HEK293 (cell line): ENCODE data around the gene AQP1.
A peak's percentile ranks its signal among the peaks of the same experiment; 100 is the strongest.

Source experiments
- CTCF ChIA-PET: fragments of 350-600 bp; formaldehyde crosslinking; extraction: SDS; loops from one replicate; lab custom pipeline; 2021; ENCODE audit warnings: antibody characterized with exemption; lab: Yijun Ruan, JAX
- POLR2A ChIA-PET: fragments of 300-600 bp; formaldehyde crosslinking; extraction: SDS; loops from one replicate; lab custom pipeline; 2020; ENCODE audit warnings: antibody characterized with exemption, inconsistent platforms; lab: Yijun Ruan, JAX
- H3K27ac ChIP-seq: fragments of 200-500 bp; sonication (Bioruptor generic); 2 replicates; pipeline ENCODE4 v1.5.1; 2014; ENCODE audit warnings: low read depth, low read length, control low read depth, inconsistent platforms; ENCODE audit errors: extremely low read depth
- H3K36me3 ChIP-seq, 2 experiments: fragments of 200-500 bp in 1 of 2; sonication (Bioruptor generic) in 1 of 2; 1 replicate in 1 of 2; 2 replicates in 1 of 2; pipeline ENCODE4 v1.5.1; 2014 to 2017; ENCODE audit warnings: inconsistent platforms in 2 of 2, low read length in 2 of 2; ENCODE audit not compliant: control insufficient read depth in 2 of 2, insufficient read depth in 1 of 2
- H3K4me1 ChIP-seq: fragments of 200-500 bp; sonication (Bioruptor generic); 2 replicates; pipeline ENCODE4 v1.5.1; 2014; ENCODE audit warnings: mild to moderate bottlenecking, low read length, inconsistent platforms; ENCODE audit not compliant: control insufficient read depth, insufficient read depth
- H3K4me3 ChIP-seq: 2 replicates; pipeline ENCODE4 v1.5.1; 2011; ENCODE audit warnings: low read depth, mild to moderate bottlenecking, control low read depth, low read length, moderate library complexity
- H3K9me3 ChIP-seq: fragments of 200-500 bp; sonication (Bioruptor generic); 2 replicates; pipeline ENCODE4 v1.5.1; 2014; ENCODE audit warnings: low read depth, low read length, inconsistent platforms; ENCODE audit not compliant: control insufficient read depth, insufficient read depth
- ELK4 ChIP-seq: IDR thresholded peaks from 2 replicates; pipeline ENCODE4 v1.6.1; 2011; ENCODE audit warnings: mild to moderate bottlenecking, low read depth, low read length, borderline replicate concordance
- HOXA7 ChIP-seq: sonication (generic); formaldehyde crosslinking; IDR thresholded peaks from 2 replicates; pipeline ENCODE4 v1.8.1; 2022; ENCODE audit warnings: missing genetic modification reagents, borderline replicate concordance
- MYNN ChIP-seq: fragments of 450-650 bp; formaldehyde crosslinking; IDR thresholded peaks from 2 replicates; pipeline ENCODE4 v1.5.1; 2016; ENCODE audit warnings: missing biosample characterization, missing genetic modification characterization, borderline replicate concordance
- SALL2 ChIP-seq: fragments of 450-650 bp; formaldehyde crosslinking; IDR thresholded peaks from 2 replicates; pipeline ENCODE4 v1.5.0; 2017; ENCODE audit warnings: missing biosample characterization, mild to moderate bottlenecking, missing genetic modification characterization, borderline replicate concordance
- TSHZ1 ChIP-seq: fragments of 450-650 bp; formaldehyde crosslinking; IDR thresholded peaks from 2 replicates; pipeline ENCODE4 v1.5.1; 2016; ENCODE audit warnings: missing biosample characterization, missing genetic modification characterization, borderline replicate concordance
- ZFHX2 ChIP-seq: fragments of 450-650 bp; formaldehyde crosslinking; conservative IDR thresholded peaks from 2 replicates; pipeline ENCODE4 v1.5.1; 2016; ENCODE audit warnings: missing biosample characterization, missing genetic modification characterization
- ZNF202 ChIP-seq: fragments of 450-650 bp; formaldehyde crosslinking; IDR thresholded peaks from 2 replicates; pipeline ENCODE4 v1.5.1; 2016; ENCODE audit warnings: missing biosample characterization, missing genetic modification characterization, borderline replicate concordance
- ZNF239 ChIP-seq: fragments of 450-650 bp; formaldehyde crosslinking; IDR thresholded peaks from 2 replicates; pipeline ENCODE4 v1.5.1; 2016; ENCODE audit warnings: missing biosample characterization, missing genetic modification characterization
- ZNF248 ChIP-seq: fragments of 450-650 bp; formaldehyde crosslinking; IDR thresholded peaks from 2 replicates; pipeline ENCODE4 v1.5.1; 2017; ENCODE audit warnings: missing biosample characterization, missing genetic modification characterization
- ZNF341 ChIP-seq: fragments of 450-650 bp; formaldehyde crosslinking; IDR thresholded peaks from 2 replicates; pipeline ENCODE4; 2016; ENCODE audit warnings: low read depth, missing biosample characterization, missing genetic modification characterization
- ZNF530 ChIP-seq: fragments of 450-650 bp; formaldehyde crosslinking; IDR thresholded peaks from 2 replicates; pipeline ENCODE4 v1.5.1; 2016; ENCODE audit warnings: low read depth, missing biosample characterization, missing genetic modification characterization
- ZNF560 ChIP-seq: fragments of 450-650 bp; formaldehyde crosslinking; IDR thresholded peaks from 2 replicates; pipeline ENCODE4 v1.5.1; 2017; ENCODE audit warnings: missing biosample characterization, missing genetic modification characterization, borderline replicate concordance
- ZNF596 ChIP-seq: fragments of 450-650 bp; IDR thresholded peaks from 2 replicates; pipeline ENCODE4 v1.5.0; 2018; ENCODE audit warnings: missing biosample characterization, mild to moderate bottlenecking, missing genetic modification characterization, moderate library complexity
- ZNF629 ChIP-seq: fragments of 450-650 bp; formaldehyde crosslinking; IDR thresholded peaks from 2 replicates; pipeline ENCODE4 v1.5.1; 2017; ENCODE audit warnings: missing biosample characterization, missing genetic modification characterization
- ZNF645 ChIP-seq: fragments of 450-650 bp; formaldehyde crosslinking; IDR thresholded peaks from 2 replicates; pipeline ENCODE4; 2016; ENCODE audit warnings: missing biosample characterization, missing genetic modification characterization
- ZNF654 ChIP-seq: fragments of 450-650 bp; formaldehyde crosslinking; IDR thresholded peaks from 2 replicates; pipeline ENCODE4 v1.5.1; 2016; ENCODE audit warnings: low read depth, missing biosample characterization, missing genetic modification characterization
- ZNF76 ChIP-seq: fragments of 450-650 bp; formaldehyde crosslinking; IDR thresholded peaks from 2 replicates; pipeline ENCODE4; 2016; ENCODE audit warnings: low read depth, missing biosample characterization, missing genetic modification characterization, borderline replicate concordance
- ZNF777 ChIP-seq: fragments of 450-650 bp; formaldehyde crosslinking; IDR thresholded peaks from 2 replicates; pipeline ENCODE4 v1.5.1; 2017; ENCODE audit warnings: missing biosample characterization, missing genetic modification characterization, borderline replicate concordance
- ZNF791 ChIP-seq: fragments of 450-650 bp; formaldehyde crosslinking; IDR thresholded peaks from 2 replicates; pipeline ENCODE4 v1.5.1; 2016; ENCODE audit warnings: missing biosample characterization, missing genetic modification characterization
- ZSCAN16 ChIP-seq: fragments of 450-650 bp; formaldehyde crosslinking; IDR thresholded peaks from 2 replicates; pipeline ENCODE4 v1.5.1; 2016; ENCODE audit warnings: missing biosample characterization, missing genetic modification characterization
- TF ChIP-seq, protein P1 (sequence below): fragments of 450-650 bp; formaldehyde crosslinking; IDR thresholded peaks from 2 replicates; pipeline ENCODE4 v1.5.1; 2017; ENCODE audit warnings: missing biosample characterization, missing genetic modification characterization
- TF ChIP-seq, protein P2 (sequence below): fragments of 450-650 bp; formaldehyde crosslinking; IDR thresholded peaks from 2 replicates; pipeline ENCODE4 v1.5.1; 2016; ENCODE audit warnings: missing biosample characterization, missing genetic modification characterization

The AQP1 gene

GRCh38 chr7:30898411-30898810 lies 13.2 kb upstream of the AQP1 start:
- Histone ChIP-seq H3K9me3 (no peaks in the 10 kb centered on the region), H3K4me3 (no peak overlapping the region), H3K36me3 (no peaks in the 10 kb centered on the region), H3K4me1 (peaks cover 3% of the 10 kb centered on the region), H3K27ac (no peak overlapping the region)
- no peak for TF ChIP-seq SALL2
- no peak for TF ChIP-seq ZNF629
- no peak for TF ChIP-seq ZNF76
- no peak for TF ChIP-seq ZSCAN16 (tag by site-specific recombination)
- ChIA-PET POLR2A (no interaction called here), CTCF (interaction anchor here (0.9 kb wide), 1 partner anchor 11 kb away, joined by 4 read pairs; no protein-coding TSS in a partner anchor)

DNA sequence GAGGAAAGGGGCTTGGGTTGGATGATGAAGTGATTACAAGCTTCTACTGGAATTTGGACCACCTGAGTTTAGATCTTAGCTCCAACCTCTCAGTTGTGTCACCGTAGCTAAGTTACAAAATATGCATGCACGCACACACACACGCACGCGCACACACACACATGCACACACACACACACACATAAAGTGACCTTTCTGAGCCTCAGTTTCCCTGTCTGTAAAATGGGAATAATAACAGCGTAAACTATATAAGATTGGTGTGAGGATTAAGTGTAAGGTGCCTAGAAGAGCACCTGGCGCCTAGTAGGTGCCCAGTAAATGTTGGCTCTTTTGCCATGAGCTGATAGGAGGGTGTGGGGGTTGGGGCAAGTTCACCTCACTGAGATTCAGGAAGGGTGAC lies 12.6 kb upstream of the AQP1 start:
- Histone ChIP-seq H3K4me3 (no peak overlapping the region), H3K9me3 (no peaks in the 10 kb centered on the region), H3K4me1 (no peaks in the 10 kb centered on the region), H3K27ac (no peak overlapping the region), H3K36me3 (no peaks in the 10 kb centered on the region)
- no peak for TF ChIP-seq ZNF341 (tag by site-specific recombination)
- TF ChIP-seq TSHZ1 (tag by site-specific recombination): no peak
- TF ChIP-seq MYNN (tag by site-specific recombination): no peak
- no peak for TF ChIP-seq ZFHX2 (tag by site-specific recombination)
- TF ChIP-seq ZNF248 (tag by site-specific recombination): no peak
- TF ChIP-seq, protein P1, sequence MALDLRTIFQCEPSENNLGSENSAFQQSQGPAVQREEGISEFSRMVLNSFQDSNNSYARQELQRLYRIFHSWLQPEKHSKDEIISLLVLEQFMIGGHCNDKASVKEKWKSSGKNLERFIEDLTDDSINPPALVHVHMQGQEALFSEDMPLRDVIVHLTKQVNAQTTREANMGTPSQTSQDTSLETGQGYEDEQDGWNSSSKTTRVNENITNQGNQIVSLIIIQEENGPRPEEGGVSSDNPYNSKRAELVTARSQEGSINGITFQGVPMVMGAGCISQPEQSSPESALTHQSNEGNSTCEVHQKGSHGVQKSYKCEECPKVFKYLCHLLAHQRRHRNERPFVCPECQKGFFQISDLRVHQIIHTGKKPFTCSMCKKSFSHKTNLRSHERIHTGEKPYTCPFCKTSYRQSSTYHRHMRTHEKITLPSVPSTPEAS (tag by site-specific recombination): peak; percentile 46; the same call in 1 of the 2 replicates
- CTCF ChIA-PET: interaction anchor here (0.5 to 0.9 kb wide), 2 partner anchors 24 to 84 kb away, joined by 3 read pairs; no protein-coding TSS in a partner anchor
- POLR2A ChIA-PET: no interaction called here

- H3K27ac ChIP-seq: no peak overlapping the region
- ChIA-PET POLR2A (no interaction called here), CTCF (interaction anchor here (0.5 to 0.9 kb wide), 2 partner anchors 24 to 84 kb away, joined by 3 read pairs; no protein-coding TSS in a partner anchor)
- no peaks in the 10 kb centered on the region for H3K4me1 ChIP-seq
- no peaks in the 10 kb centered on the region for H3K9me3 ChIP-seq
- no peak overlapping the region for H3K4me3 ChIP-seq
- no peaks in the 10 kb centered on the region for H3K36me3 ChIP-seq
- TF ChIP-seq ZNF530 (no peak), ZNF202 (tag by site-specific recombination) (no peak), ZNF596 (tag by site-specific recombination) (no peak), ZNF791 (no peak), ZNF239 (tag by site-specific recombination) (no peak), ZNF777 (no peak), ZNF645 (tag by site-specific recombination) (no peak), HOXA7 (CRISPR knock-in tag) (no peak), ELK4 (no peak), ZNF560 (tag by site-specific recombination) (no peak), ZNF654 (no peak)
- TF ChIP-seq, protein P2, sequence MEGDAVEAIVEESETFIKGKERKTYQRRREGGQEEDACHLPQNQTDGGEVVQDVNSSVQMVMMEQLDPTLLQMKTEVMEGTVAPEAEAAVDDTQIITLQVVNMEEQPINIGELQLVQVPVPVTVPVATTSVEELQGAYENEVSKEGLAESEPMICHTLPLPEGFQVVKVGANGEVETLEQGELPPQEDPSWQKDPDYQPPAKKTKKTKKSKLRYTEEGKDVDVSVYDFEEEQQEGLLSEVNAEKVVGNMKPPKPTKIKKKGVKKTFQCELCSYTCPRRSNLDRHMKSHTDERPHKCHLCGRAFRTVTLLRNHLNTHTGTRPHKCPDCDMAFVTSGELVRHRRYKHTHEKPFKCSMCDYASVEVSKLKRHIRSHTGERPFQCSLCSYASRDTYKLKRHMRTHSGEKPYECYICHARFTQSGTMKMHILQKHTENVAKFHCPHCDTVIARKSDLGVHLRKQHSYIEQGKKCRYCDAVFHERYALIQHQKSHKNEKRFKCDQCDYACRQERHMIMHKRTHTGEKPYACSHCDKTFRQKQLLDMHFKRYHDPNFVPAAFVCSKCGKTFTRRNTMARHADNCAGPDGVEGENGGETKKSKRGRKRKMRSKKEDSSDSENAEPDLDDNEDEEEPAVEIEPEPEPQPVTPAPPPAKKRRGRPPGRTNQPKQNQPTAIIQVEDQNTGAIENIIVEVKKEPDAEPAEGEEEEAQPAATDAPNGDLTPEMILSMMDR (tag by site-specific recombination): no peak
Measured at GRCh38 chr7:30899630-30900029, 12.0 kb upstream of the AQP1 start.
